Measurements from ENCODE around the gene TRIM33.

GRCh38 chr1:114344656-114345055, 166.3 kb downstream of the TRIM33 start:
- no peak for TF ChIP-seq CTCF (IDR thresholded peaks at IDR 0.05 in 4 of 5, conservative IDR thresholded peaks at IDR 0.05 in 1 of 5)
- TF ChIP-seq POLR2A (IDR thresholded peaks at IDR 0.05), result no peak
